ENCODE measurements around the gene BABAM2. TPM values are rescaled to one million over a fixed set of nuclear protein-coding genes. Genes with fewer than 3 reads are reported as not detected.

The BABAM2 gene
- total RNA-seq, 1 experiment from 2014 or later = 46.1 TPM

DNA sequence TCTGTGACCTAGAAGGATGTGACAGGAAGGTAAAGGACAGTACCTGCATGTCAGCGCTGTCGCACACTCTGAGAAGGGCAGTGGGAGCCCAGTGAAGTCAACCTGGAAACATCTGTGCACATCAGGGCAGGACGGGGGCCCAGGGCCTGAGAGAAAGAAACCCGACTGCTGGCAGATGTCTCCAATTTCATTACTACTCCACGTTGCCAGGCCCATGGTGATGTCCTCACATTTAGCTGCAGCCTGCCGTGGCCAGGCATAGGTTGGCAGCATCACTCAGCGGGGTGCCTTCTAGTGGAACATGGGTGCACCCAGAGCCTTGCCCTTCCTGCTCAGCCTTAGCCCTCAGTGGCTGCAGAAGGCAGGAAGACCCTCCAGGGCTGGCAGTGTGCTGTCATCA lies 429.8 kb downstream of the BABAM2 start:
- no peak overlapping the region for H3K27ac ChIP-seq
- H3F3A ChIP-seq (ENCODE audit: insufficient read depth, low read depth) = peaks cover 2% of the 10 kb centered on the region; the same call in 1 of the 2 replicates
- H3K4me3 ChIP-seq = no peak overlapping the region
- H3K27me3 ChIP-seq (ENCODE audit: insufficient read depth, low read depth) = no peaks in the 10 kb centered on the region
- no peak overlapping the region for H3K4me2 ChIP-seq
- H2AFZ ChIP-seq = no peak overlapping the region
- CTCF ChIA-PET = no interaction called here
- peaks cover 5% of the 10 kb centered on the region for H3K4me1 ChIP-seq (replicated peaks; ENCODE audit: insufficient read depth)
- no peaks in the 10 kb centered on the region for H3K9me2 ChIP-seq (ENCODE audit: insufficient read depth)
- no peaks in the 10 kb centered on the region for H3K79me2 ChIP-seq (ENCODE audit: low read depth)
- no TSS peak for BruUV-seq (replicated peaks)
- H3K9me3 ChIP-seq (ENCODE audit: insufficient read depth, low read depth) = no peaks in the 10 kb centered on the region
- intact Hi-C loops (cut with micrococcal nuclease; ENCODE audit: unreplicated experiment) = no loop called here
- no peak for TF ChIP-seq EZH2 (IDR thresholded peaks at IDR 0.05; ENCODE audit: low read depth)
- TF ChIP-seq, protein P1, sequence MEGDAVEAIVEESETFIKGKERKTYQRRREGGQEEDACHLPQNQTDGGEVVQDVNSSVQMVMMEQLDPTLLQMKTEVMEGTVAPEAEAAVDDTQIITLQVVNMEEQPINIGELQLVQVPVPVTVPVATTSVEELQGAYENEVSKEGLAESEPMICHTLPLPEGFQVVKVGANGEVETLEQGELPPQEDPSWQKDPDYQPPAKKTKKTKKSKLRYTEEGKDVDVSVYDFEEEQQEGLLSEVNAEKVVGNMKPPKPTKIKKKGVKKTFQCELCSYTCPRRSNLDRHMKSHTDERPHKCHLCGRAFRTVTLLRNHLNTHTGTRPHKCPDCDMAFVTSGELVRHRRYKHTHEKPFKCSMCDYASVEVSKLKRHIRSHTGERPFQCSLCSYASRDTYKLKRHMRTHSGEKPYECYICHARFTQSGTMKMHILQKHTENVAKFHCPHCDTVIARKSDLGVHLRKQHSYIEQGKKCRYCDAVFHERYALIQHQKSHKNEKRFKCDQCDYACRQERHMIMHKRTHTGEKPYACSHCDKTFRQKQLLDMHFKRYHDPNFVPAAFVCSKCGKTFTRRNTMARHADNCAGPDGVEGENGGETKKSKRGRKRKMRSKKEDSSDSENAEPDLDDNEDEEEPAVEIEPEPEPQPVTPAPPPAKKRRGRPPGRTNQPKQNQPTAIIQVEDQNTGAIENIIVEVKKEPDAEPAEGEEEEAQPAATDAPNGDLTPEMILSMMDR (conservative IDR thresholded peaks at IDR 0.05) = no peak
- H3K36me3 ChIP-seq (ENCODE audit: low read depth) = no peaks in the 10 kb centered on the region
- no peak for DNase-seq
- POLR2A ChIA-PET (ENCODE audit: unreplicated experiment) = no interaction called here
- no peaks in the 10 kb centered on the region for H4K20me1 ChIP-seq (ENCODE audit: insufficient read depth)

DNA sequence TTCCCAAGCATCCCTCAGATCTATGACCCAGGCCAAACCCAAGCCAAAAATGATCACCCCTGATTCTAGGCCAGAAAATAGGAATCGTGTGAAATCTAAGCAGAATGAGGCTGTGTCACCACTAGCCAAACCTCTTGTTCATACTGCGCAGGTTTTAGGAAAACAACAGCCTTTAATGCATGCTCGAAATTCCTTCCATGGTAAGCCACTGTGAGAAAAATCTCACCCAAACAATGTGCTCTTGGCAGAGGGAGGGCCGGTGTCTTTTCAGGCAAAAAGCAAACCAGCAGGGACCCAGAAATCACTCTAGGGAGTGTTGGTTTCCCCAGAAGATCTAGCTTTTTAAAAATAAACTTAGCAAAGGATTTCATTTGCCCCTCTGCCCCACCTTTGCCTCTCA lies 430.9 kb downstream of the BABAM2 start:
- CTCF ChIA-PET = no interaction called here
- Histone ChIP-seq H2AFZ (no peak overlapping the region), H3K79me2 (ENCODE audit: low read depth) (no peaks in the 10 kb centered on the region), H3F3A (ENCODE audit: insufficient read depth, low read depth) (peaks cover 10% of the 10 kb centered on the region; the same call in 1 of the 2 replicates), H4K20me1 (ENCODE audit: insufficient read depth) (no peaks in the 10 kb centered on the region), H3K4me3 (no peak overlapping the region), H3K9me3 (ENCODE audit: insufficient read depth, low read depth) (no peaks in the 10 kb centered on the region), H3K4me1 (replicated peaks; ENCODE audit: insufficient read depth) (peaks cover 16% of the 10 kb centered on the region), H3K27me3 (ENCODE audit: insufficient read depth, low read depth) (no peaks in the 10 kb centered on the region), H3K27ac (no peak overlapping the region), H3K9me2 (ENCODE audit: insufficient read depth) (no peaks in the 10 kb centered on the region), H3K36me3 (ENCODE audit: low read depth) (no peaks in the 10 kb centered on the region), H3K4me2 (no peak overlapping the region)
- POLR2A ChIA-PET (ENCODE audit: unreplicated experiment) = no interaction called here
- no peak for DNase-seq
- TF ChIP-seq EZH2 (IDR thresholded peaks at IDR 0.05; ENCODE audit: low read depth) = no peak
- TF ChIP-seq, protein P1 (conservative IDR thresholded peaks at IDR 0.05) = no peak
- intact Hi-C loops (cut with micrococcal nuclease; ENCODE audit: unreplicated experiment) = no loop called here
- no TSS peak for BruUV-seq (replicated peaks)

DNA sequence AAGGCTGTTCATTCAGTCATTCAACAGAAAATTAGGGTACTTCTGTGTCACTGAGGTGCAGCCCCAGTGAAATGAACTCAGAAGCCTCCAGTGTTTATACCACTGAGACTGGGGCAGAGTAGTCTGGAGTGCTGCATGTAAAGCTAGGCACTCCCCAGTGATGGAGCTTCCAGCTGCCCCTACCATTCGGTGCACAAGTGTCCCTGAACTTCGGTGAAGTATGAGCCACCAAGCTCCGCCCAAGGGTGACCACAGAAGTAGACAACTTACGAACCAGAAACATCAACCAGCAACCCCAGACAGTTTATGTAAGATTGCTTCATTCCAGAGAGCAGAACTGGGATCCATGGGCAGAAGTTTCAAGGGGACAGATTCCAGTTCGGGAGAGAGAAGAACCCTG lies 431.5 kb downstream of the BABAM2 start:
- no peaks in the 10 kb centered on the region for H3K9me3 ChIP-seq (ENCODE audit: insufficient read depth, low read depth)
- no peaks in the 10 kb centered on the region for H3K27me3 ChIP-seq (ENCODE audit: insufficient read depth, low read depth)
- BruUV-seq (replicated peaks) = no TSS peak
- intact Hi-C loops (cut with micrococcal nuclease; ENCODE audit: unreplicated experiment) = no loop called here
- no peak for TF ChIP-seq EZH2 (IDR thresholded peaks at IDR 0.05; ENCODE audit: low read depth)
- TF ChIP-seq, protein P1 (conservative IDR thresholded peaks at IDR 0.05) = no peak
- H3F3A ChIP-seq (ENCODE audit: insufficient read depth, low read depth) = peaks cover 13% of the 10 kb centered on the region; the same call in 1 of the 2 replicates
- no peak overlapping the region for H2AFZ ChIP-seq
- peaks cover 22% of the 10 kb centered on the region for H3K4me1 ChIP-seq (replicated peaks; ENCODE audit: insufficient read depth)
- H3K36me3 ChIP-seq (ENCODE audit: low read depth) = no peaks in the 10 kb centered on the region
- no peak overlapping the region for H3K4me2 ChIP-seq
- H3K27ac ChIP-seq = no peak overlapping the region
- H3K4me3 ChIP-seq = no peak overlapping the region
- POLR2A ChIA-PET (ENCODE audit: unreplicated experiment) = interaction anchor here (0.7 kb wide), 1 partner anchor 614 kb away, joined by 3 read pairs; no protein-coding TSS in a partner anchor
- no peak for DNase-seq
- CTCF ChIA-PET = no interaction called here
- H3K9me2 ChIP-seq (ENCODE audit: insufficient read depth) = no peaks in the 10 kb centered on the region
- H3K79me2 ChIP-seq (ENCODE audit: low read depth) = no peaks in the 10 kb centered on the region
- no peaks in the 10 kb centered on the region for H4K20me1 ChIP-seq (ENCODE audit: insufficient read depth)
